ENCODE data around the gene ATN1.

DNA sequence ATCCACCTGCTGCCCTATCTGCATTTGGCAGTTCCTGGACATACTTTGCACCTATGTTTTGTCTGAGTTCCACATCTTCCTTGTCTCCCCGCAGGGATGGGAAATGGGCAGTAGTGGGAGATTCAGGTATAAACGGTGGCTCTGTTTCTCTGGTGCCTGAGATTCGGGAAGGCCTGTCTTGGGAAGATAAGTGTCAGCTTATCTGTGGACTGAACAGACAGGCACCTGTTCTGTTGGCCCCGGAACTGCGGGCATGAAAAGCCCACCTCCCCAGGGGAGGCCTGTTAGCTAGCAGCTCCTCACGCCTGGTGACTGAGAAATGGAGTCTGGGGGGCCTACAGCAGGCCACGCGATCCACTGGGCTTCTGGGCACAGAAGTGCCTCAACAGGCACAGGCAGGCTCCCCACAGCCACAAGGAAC is 36.9 kb downstream of the ATN1 start:
- TF ChIP-seq CTCF (IDR thresholded peaks at IDR 0.05) = no peak
- no peak for TF ChIP-seq POLR2A (IDR thresholded peaks at IDR 0.05)
